Measurements from ENCODE around the gene SEMA7A. TPM values are rescaled to one million over a fixed set of nuclear protein-coding genes. Genes with fewer than 3 reads are reported as not detected.
"Not testable (repeated sequence)": the region's sequence is repeated elsewhere in the genome, so short reads cannot be mapped to it uniquely, and the experiment has no call there.

SEMA7A gene, protein sequence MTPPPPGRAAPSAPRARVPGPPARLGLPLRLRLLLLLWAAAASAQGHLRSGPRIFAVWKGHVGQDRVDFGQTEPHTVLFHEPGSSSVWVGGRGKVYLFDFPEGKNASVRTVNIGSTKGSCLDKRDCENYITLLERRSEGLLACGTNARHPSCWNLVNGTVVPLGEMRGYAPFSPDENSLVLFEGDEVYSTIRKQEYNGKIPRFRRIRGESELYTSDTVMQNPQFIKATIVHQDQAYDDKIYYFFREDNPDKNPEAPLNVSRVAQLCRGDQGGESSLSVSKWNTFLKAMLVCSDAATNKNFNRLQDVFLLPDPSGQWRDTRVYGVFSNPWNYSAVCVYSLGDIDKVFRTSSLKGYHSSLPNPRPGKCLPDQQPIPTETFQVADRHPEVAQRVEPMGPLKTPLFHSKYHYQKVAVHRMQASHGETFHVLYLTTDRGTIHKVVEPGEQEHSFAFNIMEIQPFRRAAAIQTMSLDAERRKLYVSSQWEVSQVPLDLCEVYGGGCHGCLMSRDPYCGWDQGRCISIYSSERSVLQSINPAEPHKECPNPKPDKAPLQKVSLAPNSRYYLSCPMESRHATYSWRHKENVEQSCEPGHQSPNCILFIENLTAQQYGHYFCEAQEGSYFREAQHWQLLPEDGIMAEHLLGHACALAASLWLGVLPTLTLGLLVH
- 0.94 TPM for polyA plus RNA-seq (2013, experiment 1 of 2)
- 1.1 TPM for polyA plus RNA-seq (2013, experiment 2 of 2)

DNA sequence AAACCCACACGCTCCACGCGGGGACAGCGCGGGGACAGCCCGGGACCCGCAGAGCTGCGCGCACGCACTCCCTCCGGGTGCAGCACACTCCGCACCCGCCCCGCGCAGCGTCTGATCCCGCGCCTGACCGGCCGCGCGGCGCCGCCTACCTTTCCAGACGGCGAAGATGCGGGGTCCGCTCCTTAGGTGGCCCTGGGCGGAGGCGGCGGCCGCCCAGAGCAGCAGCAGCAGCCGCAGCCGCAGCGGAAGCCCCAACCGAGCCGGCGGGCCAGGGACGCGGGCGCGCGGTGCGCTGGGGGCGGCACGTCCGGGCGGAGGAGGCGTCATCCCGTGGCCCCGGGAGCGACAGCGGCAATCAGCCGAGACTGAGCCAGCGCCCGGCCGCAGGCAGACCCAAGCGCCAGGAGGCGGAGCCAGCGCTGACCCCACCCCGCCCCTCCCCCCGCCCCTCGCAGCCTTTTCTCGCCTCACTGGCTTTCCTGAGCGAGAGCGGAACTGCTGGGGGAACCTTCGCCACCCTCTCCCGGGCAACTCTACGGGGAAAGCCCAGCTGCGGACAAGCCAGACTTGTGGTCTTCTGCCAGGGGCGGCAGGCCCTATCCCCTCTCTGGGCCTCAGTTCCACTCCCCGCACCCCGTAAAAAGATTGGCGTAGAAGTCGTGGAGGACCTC is at the start of gene SEMA7A:
TSS of gene SEMA7A (minus strand) at position 367 of the 671 bp plus-strand sequence. CDS start at position 327, 40 bp downstream.
- Histone ChIP-seq H3K9ac (ENCODE audit: low read length) (peak within 1 kb of the TSS; percentile 86), H2BK12ac (ENCODE audit: low read length in 2 of 2) (peak within 1 kb of the TSS in 1 of 2 experiments; percentile 87), H2BK5ac (ENCODE audit: low read depth, low read length, poor library complexity, severe bottlenecking) (peak within 1 kb of the TSS; percentile 82), H4K8ac (ENCODE audit: low read length) (peak within 1 kb of the TSS; percentile 89), H3K23ac (ENCODE audit: low read length in 2 of 2) (peak within 1 kb of the TSS in 1 of 2 experiments; percentile 73), H3K27ac (ENCODE audit: low read length, poor library complexity, severe bottlenecking) (peak within 1 kb of the TSS; percentile 73), H3K14ac (ENCODE audit: low read length in 2 of 2) (peak within 1 kb of the TSS in 1 of 2 experiments; percentile 85), H3K9me3 (ENCODE audit: control insufficient read depth, low read length) (no peaks in the 10 kb centered on the region), H2AFZ (ENCODE audit: low read depth, low read length) (peak within 1 kb of the TSS; percentile 84), H3K27me3 (ENCODE audit: control insufficient read depth in 1 of 2, insufficient read depth in 1 of 2, low read length in 2 of 2) (no peaks in the 10 kb centered on the region), H3K36me3 (ENCODE audit: control insufficient read depth in 1 of 2, insufficient read depth in 2 of 2, low read depth in 1 of 2, low read length in 2 of 2) (no peaks in the 10 kb centered on the region), H3K4ac (ENCODE audit: low read depth in 1 of 2, low read length in 2 of 2) (peak within 1 kb of the TSS; percentile 49 to 53), H3K4me3 (ENCODE audit: insufficient read depth in 1 of 2, low read depth in 1 of 2, low read length in 2 of 2) (peak within 1 kb of the TSS; percentile 89 to 93), H3K4me1 (ENCODE audit: control insufficient read depth, insufficient read depth, low read depth, low read length) (peaks cover 43% of the 10 kb centered on the region), H3K79me1 (replicated peaks; ENCODE audit: low read length, poor library complexity, severe bottlenecking) (peaks cover 1% of the 10 kb centered on the region), H3K4me2 (ENCODE audit: low read length, poor library complexity, severe bottlenecking) (peak within 1 kb of the TSS; percentile 76), H4K91ac (ENCODE audit: low read length) (no peak within 1 kb of the TSS), H2BK120ac (ENCODE audit: low read depth, low read length) (no peak within 1 kb of the TSS), H3K18ac (ENCODE audit: low read depth in 1 of 2, low read length in 2 of 2) (peak within 1 kb of the TSS; percentile 54 to 92), H2BK15ac (ENCODE audit: low read depth, poor library complexity, severe bottlenecking) (peak within 1 kb of the TSS; percentile 29), H2AK5ac (ENCODE audit: low read length, severe bottlenecking) (peak within 1 kb of the TSS; percentile 29)
- peak; percentile 65 for DNase-seq
- WGBS = 3% methylated on average over 19 of the region's 75 CpGs

DNA sequence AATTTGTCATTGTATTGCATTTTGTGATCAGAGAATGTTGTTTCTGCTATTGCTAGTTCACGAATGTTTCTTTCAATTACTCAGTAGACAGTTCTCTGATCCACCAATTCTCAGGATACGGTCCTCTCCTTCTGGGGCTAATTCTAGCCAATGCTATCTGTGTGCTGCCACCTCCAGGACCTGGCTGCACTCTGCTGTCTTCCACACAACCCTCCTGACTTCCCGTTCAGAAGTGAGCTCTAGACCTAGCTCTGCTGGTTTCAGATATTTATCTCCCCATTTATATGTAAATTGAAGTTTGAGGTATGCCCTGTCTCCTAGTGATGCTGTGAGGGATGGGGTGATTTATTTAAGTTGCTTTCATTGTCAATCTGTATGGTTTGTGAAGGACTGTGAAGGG is 48.9 kb upstream of the SEMA7A start:
- H3K4ac ChIP-seq (ENCODE audit: low read depth in 1 of 2, low read length in 2 of 2) = no peak overlapping the region
- no peak overlapping the region for H2BK15ac ChIP-seq (ENCODE audit: low read depth, poor library complexity, severe bottlenecking)
- no peaks in the 10 kb centered on the region for H3K27me3 ChIP-seq (ENCODE audit: control insufficient read depth in 1 of 2, insufficient read depth in 1 of 2, low read length in 2 of 2)
- H3K9me3 ChIP-seq (ENCODE audit: control insufficient read depth, low read length) = no peaks in the 10 kb centered on the region
- no peak overlapping the region for H3K18ac ChIP-seq (ENCODE audit: low read depth in 1 of 2, low read length in 2 of 2)
- no peak overlapping the region for H4K8ac ChIP-seq (ENCODE audit: low read length)
- H4K91ac ChIP-seq (ENCODE audit: low read length) = no peak overlapping the region
- no peaks in the 10 kb centered on the region for H3K36me3 ChIP-seq (ENCODE audit: control insufficient read depth in 1 of 2, insufficient read depth in 2 of 2, low read depth in 1 of 2, low read length in 2 of 2)
- no peak overlapping the region for H3K4me2 ChIP-seq (ENCODE audit: low read length, poor library complexity, severe bottlenecking)
- no peak overlapping the region for H2BK120ac ChIP-seq (ENCODE audit: low read depth, low read length)
- no peak for DNase-seq
- no peak overlapping the region for H2BK5ac ChIP-seq (ENCODE audit: low read depth, low read length, poor library complexity, severe bottlenecking)
- H3K4me3 ChIP-seq (ENCODE audit: insufficient read depth in 1 of 2, low read depth in 1 of 2, low read length in 2 of 2) = no peak overlapping the region
- 97% methylated on average over 2 of the region's 3 CpGs for WGBS
- H3K9ac ChIP-seq (ENCODE audit: low read length) = no peak overlapping the region
- no peak overlapping the region for H2AFZ ChIP-seq (ENCODE audit: low read depth, low read length)
- H2AK5ac ChIP-seq (ENCODE audit: low read length, severe bottlenecking) = no peak overlapping the region
- H3K4me1 ChIP-seq (ENCODE audit: control insufficient read depth, insufficient read depth, low read depth, low read length) = no peaks in the 10 kb centered on the region
- no peak overlapping the region for H3K14ac ChIP-seq (ENCODE audit: low read length in 2 of 2)
- H3K23ac ChIP-seq (ENCODE audit: low read length in 2 of 2) = no peak overlapping the region
- H2BK12ac ChIP-seq (ENCODE audit: low read length in 2 of 2) = no peak overlapping the region
- no peak overlapping the region for H3K27ac ChIP-seq (ENCODE audit: low read length, poor library complexity, severe bottlenecking)
- H3K79me1 ChIP-seq (replicated peaks; ENCODE audit: low read length, poor library complexity, severe bottlenecking) = no peaks in the 10 kb centered on the region

- not testable (repeated sequence) for H3K4me2 ChIP-seq (ENCODE audit: low read length, poor library complexity, severe bottlenecking); DNase-seq; H3K23ac ChIP-seq (ENCODE audit: low read length in 2 of 2); H3K14ac ChIP-seq (ENCODE audit: low read length in 2 of 2); H3K36me3 ChIP-seq (ENCODE audit: control insufficient read depth in 1 of 2, insufficient read depth in 2 of 2, low read depth in 1 of 2, low read length in 2 of 2); H4K8ac ChIP-seq (ENCODE audit: low read length); H3K27ac ChIP-seq (ENCODE audit: low read length, poor library complexity, severe bottlenecking); H2BK15ac ChIP-seq (ENCODE audit: low read depth, poor library complexity, severe bottlenecking); H3K9ac ChIP-seq (ENCODE audit: low read length); H2BK5ac ChIP-seq (ENCODE audit: low read depth, low read length, poor library complexity, severe bottlenecking); H2AK5ac ChIP-seq (ENCODE audit: low read length, severe bottlenecking); H2BK12ac ChIP-seq (ENCODE audit: low read length in 2 of 2); H3K79me1 ChIP-seq (replicated peaks; ENCODE audit: low read length, poor library complexity, severe bottlenecking); H3K4me3 ChIP-seq (ENCODE audit: insufficient read depth in 1 of 2, low read depth in 1 of 2, low read length in 2 of 2); H2BK120ac ChIP-seq (ENCODE audit: low read depth, low read length); H3K4ac ChIP-seq (ENCODE audit: low read depth in 1 of 2, low read length in 2 of 2); H2AFZ ChIP-seq (ENCODE audit: low read depth, low read length); H3K27me3 ChIP-seq (ENCODE audit: control insufficient read depth in 1 of 2, insufficient read depth in 1 of 2, low read length in 2 of 2); H3K18ac ChIP-seq (ENCODE audit: low read depth in 1 of 2, low read length in 2 of 2); H3K9me3 ChIP-seq (ENCODE audit: control insufficient read depth, low read length); H3K4me1 ChIP-seq (ENCODE audit: control insufficient read depth, insufficient read depth, low read depth, low read length)
- 96% methylated on average over 19 of the region's 27 CpGs for WGBS
- peak overlapping the region; percentile 15 for H4K91ac ChIP-seq (ENCODE audit: low read length)
These were observed 46.6 kb upstream of the SEMA7A start for GRCh38 chr15:74480364-74480763.

DNA sequence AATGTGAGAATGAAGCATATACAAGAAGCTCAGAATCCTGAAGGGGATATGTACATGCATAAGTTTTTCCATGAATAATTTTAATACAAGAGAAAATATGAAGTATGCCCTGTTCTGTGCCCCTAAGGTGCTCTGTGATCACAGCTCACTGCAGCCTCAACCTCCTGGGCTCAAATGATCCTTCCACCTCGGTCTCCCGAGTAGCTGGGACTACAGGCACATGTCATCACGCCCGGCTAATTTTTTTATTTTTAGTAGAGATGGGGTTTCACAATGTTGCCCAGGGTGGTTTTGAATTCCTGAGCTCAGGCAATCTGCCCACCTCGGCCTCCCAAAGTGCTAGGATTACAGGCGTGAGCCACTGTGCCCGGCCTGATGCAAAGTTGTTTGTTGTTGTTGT is 37.9 kb upstream of the SEMA7A start:
- WGBS = 95% methylated on average over 7 of the region's 7 CpGs
- H3K4ac ChIP-seq (ENCODE audit: low read depth in 1 of 2, low read length in 2 of 2); H3K9ac ChIP-seq (ENCODE audit: low read length); H2BK15ac ChIP-seq (ENCODE audit: low read depth, poor library complexity, severe bottlenecking); H2BK12ac ChIP-seq (ENCODE audit: low read length in 2 of 2); H4K91ac ChIP-seq (ENCODE audit: low read length); H3K18ac ChIP-seq (ENCODE audit: low read depth in 1 of 2, low read length in 2 of 2); H3K14ac ChIP-seq (ENCODE audit: low read length in 2 of 2); H2BK5ac ChIP-seq (ENCODE audit: low read depth, low read length, poor library complexity, severe bottlenecking); H2AFZ ChIP-seq (ENCODE audit: low read depth, low read length); DNase-seq; H3K4me1 ChIP-seq (ENCODE audit: control insufficient read depth, insufficient read depth, low read depth, low read length); H3K79me1 ChIP-seq (replicated peaks; ENCODE audit: low read length, poor library complexity, severe bottlenecking); H4K8ac ChIP-seq (ENCODE audit: low read length); H3K27ac ChIP-seq (ENCODE audit: low read length, poor library complexity, severe bottlenecking); H3K4me3 ChIP-seq (ENCODE audit: insufficient read depth in 1 of 2, low read depth in 1 of 2, low read length in 2 of 2); H2AK5ac ChIP-seq (ENCODE audit: low read length, severe bottlenecking); H2BK120ac ChIP-seq (ENCODE audit: low read depth, low read length); H3K36me3 ChIP-seq (ENCODE audit: control insufficient read depth in 1 of 2, insufficient read depth in 2 of 2, low read depth in 1 of 2, low read length in 2 of 2); H3K27me3 ChIP-seq (ENCODE audit: control insufficient read depth in 1 of 2, insufficient read depth in 1 of 2, low read length in 2 of 2); H3K23ac ChIP-seq (ENCODE audit: low read length in 2 of 2); H3K9me3 ChIP-seq (ENCODE audit: control insufficient read depth, low read length); H3K4me2 ChIP-seq (ENCODE audit: low read length, poor library complexity, severe bottlenecking): not testable (repeated sequence)
